ENCODE measurements around the gene SNAPC5.

SNAPC5 gene

DNA sequence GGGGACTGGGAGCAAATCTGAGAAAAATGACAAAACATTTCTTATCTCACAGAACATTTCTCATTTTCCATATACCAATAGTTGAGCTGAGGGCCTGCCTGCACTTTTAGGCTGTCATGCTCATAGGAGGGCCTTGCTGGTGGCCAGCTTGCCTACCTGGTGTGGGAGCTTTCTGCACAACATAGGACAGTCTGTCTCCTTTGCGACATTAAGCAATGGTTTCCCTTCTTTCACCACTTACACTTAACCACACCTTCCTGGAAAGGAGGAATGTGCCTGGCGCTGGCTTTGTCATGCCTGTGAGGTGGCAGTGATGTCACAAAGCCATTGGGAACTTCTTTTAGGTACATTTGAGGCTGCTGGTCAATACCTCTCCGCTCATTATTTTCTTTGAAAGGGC, 5.7 kb downstream of the SNAPC5 start:
- no peaks in the 10 kb centered on the region for H3K9me3 ChIP-seq (ENCODE audit: insufficient read depth, low read length)
- no peak overlapping the region for H3K27ac ChIP-seq (ENCODE audit: low read depth, low read length)
- H3K4me2 ChIP-seq (ENCODE audit: low read depth, low read length, poor library complexity, severe bottlenecking) = no peak overlapping the region
- H3K4me3 ChIP-seq (ENCODE audit: insufficient read depth, low read length, poor library complexity, severe bottlenecking) = no peak overlapping the region
- H3K9ac ChIP-seq (ENCODE audit: low read length) = no peak overlapping the region
- peaks cover 15% of the 10 kb centered on the region; the same call in 1 of the 2 replicates for H3K36me3 ChIP-seq (ENCODE audit: low read length)
- TF ChIP-seq EZH2phosphoT487 (conservative IDR thresholded peaks at IDR 0.05; ENCODE audit: low read length) = no peak
- TF ChIP-seq, protein P1, sequence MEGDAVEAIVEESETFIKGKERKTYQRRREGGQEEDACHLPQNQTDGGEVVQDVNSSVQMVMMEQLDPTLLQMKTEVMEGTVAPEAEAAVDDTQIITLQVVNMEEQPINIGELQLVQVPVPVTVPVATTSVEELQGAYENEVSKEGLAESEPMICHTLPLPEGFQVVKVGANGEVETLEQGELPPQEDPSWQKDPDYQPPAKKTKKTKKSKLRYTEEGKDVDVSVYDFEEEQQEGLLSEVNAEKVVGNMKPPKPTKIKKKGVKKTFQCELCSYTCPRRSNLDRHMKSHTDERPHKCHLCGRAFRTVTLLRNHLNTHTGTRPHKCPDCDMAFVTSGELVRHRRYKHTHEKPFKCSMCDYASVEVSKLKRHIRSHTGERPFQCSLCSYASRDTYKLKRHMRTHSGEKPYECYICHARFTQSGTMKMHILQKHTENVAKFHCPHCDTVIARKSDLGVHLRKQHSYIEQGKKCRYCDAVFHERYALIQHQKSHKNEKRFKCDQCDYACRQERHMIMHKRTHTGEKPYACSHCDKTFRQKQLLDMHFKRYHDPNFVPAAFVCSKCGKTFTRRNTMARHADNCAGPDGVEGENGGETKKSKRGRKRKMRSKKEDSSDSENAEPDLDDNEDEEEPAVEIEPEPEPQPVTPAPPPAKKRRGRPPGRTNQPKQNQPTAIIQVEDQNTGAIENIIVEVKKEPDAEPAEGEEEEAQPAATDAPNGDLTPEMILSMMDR (IDR thresholded peaks at IDR 0.05; ENCODE audit: insufficient read depth, low read length, poor library complexity, severe bottlenecking) = no peak
- no peaks in the 10 kb centered on the region for H3K9me2 ChIP-seq (replicated peaks; ENCODE audit: insufficient read depth, low read length)
- peaks cover 9% of the 10 kb centered on the region for H3K79me2 ChIP-seq (ENCODE audit: insufficient read depth, low read length)
- H2AFZ ChIP-seq (ENCODE audit: low read depth, low read length, severe bottlenecking) = no peak overlapping the region
- peaks cover 27% of the 10 kb centered on the region for H3F3A ChIP-seq (ENCODE audit: insufficient read depth)
- H4K20me1 ChIP-seq (ENCODE audit: low read depth, low read length) = no peaks in the 10 kb centered on the region
- no peaks in the 10 kb centered on the region for H3K27me3 ChIP-seq (ENCODE audit: low read length)

DNA sequence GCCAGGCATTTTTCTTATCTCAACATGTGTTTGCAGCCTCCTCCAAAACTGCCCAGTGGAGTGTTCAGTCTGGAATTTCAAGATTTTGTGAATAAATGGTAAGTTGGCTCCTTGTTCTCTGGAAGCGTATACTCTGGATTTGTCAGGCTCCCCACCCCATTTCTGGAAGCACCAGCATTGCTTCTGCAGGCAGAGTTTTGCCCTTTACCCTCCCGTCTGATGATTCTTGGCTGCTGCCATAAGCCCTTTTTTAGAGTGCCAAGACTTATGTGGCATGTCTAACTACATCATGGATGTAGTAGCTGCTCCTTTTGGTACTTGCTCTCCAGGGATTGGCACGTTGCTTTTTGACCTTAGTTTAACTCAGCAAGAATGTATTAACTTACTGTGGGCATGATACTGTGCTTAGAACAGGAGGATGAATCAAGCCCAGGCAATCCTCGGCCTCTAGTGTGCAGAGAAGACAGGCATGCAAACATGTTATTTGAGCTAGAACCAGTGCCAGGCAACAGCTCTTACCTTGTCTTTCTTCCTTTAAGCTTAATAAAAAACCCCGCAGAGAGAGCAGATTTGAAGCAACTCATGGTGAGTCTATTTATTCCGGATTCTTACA, 8.3 kb downstream of the SNAPC5 start:
- Histone ChIP-seq H3K79me2 (ENCODE audit: insufficient read depth, low read length) (no peaks in the 10 kb centered on the region), H3K27me3 (ENCODE audit: low read length) (no peaks in the 10 kb centered on the region), H3F3A (ENCODE audit: insufficient read depth) (peaks cover 27% of the 10 kb centered on the region), H2AFZ (ENCODE audit: low read depth, low read length, severe bottlenecking) (no peak overlapping the region), H3K36me3 (ENCODE audit: low read length) (peaks cover 15% of the 10 kb centered on the region; the same call in 1 of the 2 replicates), H3K9me3 (ENCODE audit: insufficient read depth, low read length) (no peaks in the 10 kb centered on the region), H4K20me1 (ENCODE audit: low read depth, low read length) (no peaks in the 10 kb centered on the region), H3K9me2 (replicated peaks; ENCODE audit: insufficient read depth, low read length) (no peaks in the 10 kb centered on the region), H3K9ac (ENCODE audit: low read length) (no peak overlapping the region), H3K4me3 (ENCODE audit: insufficient read depth, low read length, poor library complexity, severe bottlenecking) (no peak overlapping the region), H3K4me2 (ENCODE audit: low read depth, low read length, poor library complexity, severe bottlenecking) (no peak overlapping the region), H3K27ac (ENCODE audit: low read depth, low read length) (no peak overlapping the region)
- TF ChIP-seq, protein P1 (IDR thresholded peaks at IDR 0.05; ENCODE audit: insufficient read depth, low read length, poor library complexity, severe bottlenecking) = no peak
- no peak for TF ChIP-seq EZH2phosphoT487 (conservative IDR thresholded peaks at IDR 0.05; ENCODE audit: low read length)

DNA sequence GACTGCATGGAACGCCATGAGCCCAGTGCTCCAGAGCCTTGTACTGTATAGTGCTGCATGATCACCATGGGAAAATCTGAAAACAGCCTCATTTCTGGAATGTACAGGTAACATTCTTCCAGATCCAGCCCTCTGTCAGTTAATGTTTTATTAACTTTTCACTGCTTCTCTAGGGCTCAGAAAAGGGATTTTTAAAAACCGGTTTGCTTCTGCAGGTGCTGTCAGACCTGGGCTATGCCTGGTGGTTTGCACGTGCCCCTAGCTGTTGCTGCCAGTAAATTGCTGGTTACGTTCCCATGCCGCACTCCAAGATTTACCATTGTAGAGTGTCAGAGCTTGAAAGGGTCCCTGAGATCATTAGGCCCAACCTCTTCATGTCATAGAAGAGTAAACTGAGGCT, 9.0 kb downstream of the SNAPC5 start:
- no peak overlapping the region for H3K4me3 ChIP-seq (ENCODE audit: insufficient read depth, low read length, poor library complexity, severe bottlenecking)
- no peaks in the 10 kb centered on the region for H3K9me2 ChIP-seq (replicated peaks; ENCODE audit: insufficient read depth, low read length)
- H3K4me2 ChIP-seq (ENCODE audit: low read depth, low read length, poor library complexity, severe bottlenecking) = no peak overlapping the region
- H4K20me1 ChIP-seq (ENCODE audit: low read depth, low read length) = no peaks in the 10 kb centered on the region
- TF ChIP-seq EZH2phosphoT487 (conservative IDR thresholded peaks at IDR 0.05; ENCODE audit: low read length) = no peak
- TF ChIP-seq, protein P1 (IDR thresholded peaks at IDR 0.05; ENCODE audit: insufficient read depth, low read length, poor library complexity, severe bottlenecking) = no peak
- H3K36me3 ChIP-seq (ENCODE audit: low read length) = peaks cover 15% of the 10 kb centered on the region; the same call in 1 of the 2 replicates
- H3K9ac ChIP-seq (ENCODE audit: low read length) = no peak overlapping the region
- H3K9me3 ChIP-seq (ENCODE audit: insufficient read depth, low read length) = no peaks in the 10 kb centered on the region
- no peaks in the 10 kb centered on the region for H3K79me2 ChIP-seq (ENCODE audit: insufficient read depth, low read length)
- H3K27me3 ChIP-seq (ENCODE audit: low read length) = no peaks in the 10 kb centered on the region
- H3F3A ChIP-seq (ENCODE audit: insufficient read depth) = peaks cover 23% of the 10 kb centered on the region
- no peak overlapping the region for H3K27ac ChIP-seq (ENCODE audit: low read depth, low read length)
- no peak overlapping the region for H2AFZ ChIP-seq (ENCODE audit: low read depth, low read length, severe bottlenecking)

Measured in SU-DHL-6 (cell line).